ENCODE results near the gene RHBDD1.

The RHBDD1 gene

GRCh38 chr2:227022608-227023007 is 186.8 kb downstream of the RHBDD1 start:
- no peak for DNase-seq (ENCODE audit: extremely low read depth, low read depth)
- H3K4me3 ChIP-seq (replicated peaks; ENCODE audit: low read depth, low read length): no peak overlapping the region
- TF ChIP-seq, protein P1, sequence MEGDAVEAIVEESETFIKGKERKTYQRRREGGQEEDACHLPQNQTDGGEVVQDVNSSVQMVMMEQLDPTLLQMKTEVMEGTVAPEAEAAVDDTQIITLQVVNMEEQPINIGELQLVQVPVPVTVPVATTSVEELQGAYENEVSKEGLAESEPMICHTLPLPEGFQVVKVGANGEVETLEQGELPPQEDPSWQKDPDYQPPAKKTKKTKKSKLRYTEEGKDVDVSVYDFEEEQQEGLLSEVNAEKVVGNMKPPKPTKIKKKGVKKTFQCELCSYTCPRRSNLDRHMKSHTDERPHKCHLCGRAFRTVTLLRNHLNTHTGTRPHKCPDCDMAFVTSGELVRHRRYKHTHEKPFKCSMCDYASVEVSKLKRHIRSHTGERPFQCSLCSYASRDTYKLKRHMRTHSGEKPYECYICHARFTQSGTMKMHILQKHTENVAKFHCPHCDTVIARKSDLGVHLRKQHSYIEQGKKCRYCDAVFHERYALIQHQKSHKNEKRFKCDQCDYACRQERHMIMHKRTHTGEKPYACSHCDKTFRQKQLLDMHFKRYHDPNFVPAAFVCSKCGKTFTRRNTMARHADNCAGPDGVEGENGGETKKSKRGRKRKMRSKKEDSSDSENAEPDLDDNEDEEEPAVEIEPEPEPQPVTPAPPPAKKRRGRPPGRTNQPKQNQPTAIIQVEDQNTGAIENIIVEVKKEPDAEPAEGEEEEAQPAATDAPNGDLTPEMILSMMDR (IDR thresholded peaks at IDR 0.05; ENCODE audit: low read depth, low read length, missing control alignments): no peak

DNA sequence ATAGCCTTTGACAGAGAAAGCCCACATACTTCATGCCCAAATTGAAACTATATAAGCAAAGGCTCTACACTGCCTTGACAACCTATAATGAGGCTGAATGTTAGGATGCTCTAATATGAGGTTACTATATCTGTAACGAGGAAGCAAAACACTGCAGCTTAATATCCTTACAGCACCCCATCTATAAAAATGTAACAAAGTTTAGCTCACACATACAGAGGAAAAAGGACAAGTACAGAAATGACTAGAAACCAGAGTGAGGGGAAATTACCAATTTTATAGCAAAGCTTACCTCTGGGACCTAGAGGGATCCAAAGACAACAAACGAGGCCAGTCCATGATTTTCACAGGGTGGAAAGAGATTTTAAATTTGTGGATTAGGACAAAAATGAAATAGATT is 189.7 kb downstream of the RHBDD1 start:
- TF ChIP-seq, protein P1 (IDR thresholded peaks at IDR 0.05; ENCODE audit: low read depth, low read length, missing control alignments): no peak
- no peak overlapping the region for H3K4me3 ChIP-seq (replicated peaks; ENCODE audit: low read depth, low read length)
- no peak for DNase-seq (ENCODE audit: extremely low read depth, low read depth)

- no peak for DNase-seq (ENCODE audit: extremely low read depth, low read depth)
- no peak overlapping the region for H3K4me3 ChIP-seq (replicated peaks; ENCODE audit: low read depth, low read length)
- TF ChIP-seq, protein P1 (IDR thresholded peaks at IDR 0.05; ENCODE audit: low read depth, low read length, missing control alignments): no peak
Observed at GRCh38 chr2:227029426-227030105, 193.7 kb downstream of the RHBDD1 start.

GRCh38 chr2:227030789-227031188 is 194.9 kb downstream of the RHBDD1 start:
- TF ChIP-seq, protein P1 (IDR thresholded peaks at IDR 0.05; ENCODE audit: low read depth, low read length, missing control alignments): no peak
- no peak overlapping the region for H3K4me3 ChIP-seq (replicated peaks; ENCODE audit: low read depth, low read length)
- no peak for DNase-seq (ENCODE audit: extremely low read depth, low read depth)

- no peak for DNase-seq (ENCODE audit: extremely low read depth, low read depth)
- TF ChIP-seq, protein P1 (IDR thresholded peaks at IDR 0.05; ENCODE audit: low read depth, low read length, missing control alignments): no peak
- H3K4me3 ChIP-seq (replicated peaks; ENCODE audit: low read depth, low read length): no peak overlapping the region
Observed at GRCh38 chr2:227031379-227031778, 195.5 kb downstream of the RHBDD1 start.

GRCh38 chr2:227033471-227034148 is 197.8 kb downstream of the RHBDD1 start:
- TF ChIP-seq, protein P1 (IDR thresholded peaks at IDR 0.05; ENCODE audit: low read depth, low read length, missing control alignments): peak; percentile 91
- DNase-seq (ENCODE audit: extremely low read depth, low read depth): peak; percentile 17
- no peak overlapping the region for H3K4me3 ChIP-seq (replicated peaks; ENCODE audit: low read depth, low read length)

Data from HFF-Myc (cell line).